GM12891 (cell line): ENCODE results near the gene MZT2B.
"Not testable (repeated sequence)": the region's sequence is repeated elsewhere in the genome, so short reads cannot be mapped to it uniquely, and the experiment has no call there.

ENCODE experiments used
- DNase-seq: peaks from one replicate; pipeline ENCODE4 v3.0.0; 2011; ENCODE audit warnings: low spot score; ENCODE audit not compliant: insufficient read length
- FAIRE-seq: peaks from 2 replicates; lab custom pipeline; 2011; peaks lifted over from hg19 to GRCh38; lab: Jason Lieb, UNC
- PAX5 ChIP-seq: IDR thresholded peaks from 2 replicates; pipeline ENCODE4 v1.6.1; 2011; ENCODE audit warnings: low read length, moderate library complexity, mild to moderate bottlenecking; ENCODE audit not compliant: insufficient read depth, severe bottlenecking
- POLR2A ChIP-seq: IDR thresholded peaks from 2 replicates; pipeline ENCODE4 v1.6.1; 2011; ENCODE audit warnings: low read depth, low read length, control low read depth
- POLR2AphosphoS5 ChIP-seq: IDR thresholded peaks from 2 replicates; pipeline ENCODE4 v1.6.1; 2011; ENCODE audit warnings: low read depth, low read length, control low read depth
- POU2F2 ChIP-seq: IDR thresholded peaks from 2 replicates; pipeline ENCODE4 v1.6.1; 2011; ENCODE audit warnings: low read depth, mild to moderate bottlenecking, control low read depth, low read length, moderate library complexity
- SPI1 ChIP-seq: IDR thresholded peaks from 2 replicates; pipeline ENCODE4 v1.6.1; 2011; ENCODE audit warnings: low read depth, low read length, control low read depth
- TAF1 ChIP-seq: IDR thresholded peaks from 2 replicates; pipeline ENCODE4 v1.6.1; 2011; ENCODE audit warnings: low read depth, low read length, control low read depth

MZT2B gene

GRCh38 chr2:130181325-130181879 lies 660 bp upstream of the MZT2B start, which contains the start of gene SMPD4:
TSS of gene SMPD4 (minus strand) at chr2:130181602. CDS start at chr2:130176592, 5,010 bp downstream.
- DNase-seq (peak; percentile 83), FAIRE-seq (peak; percentile 99)
- TF ChIP-seq PAX5 (peak; percentile 15), POU2F2 (no peak), TAF1 (peak; percentile 77)

GRCh38 chr2:130182826-130183511 lies 907 bp downstream of the MZT2B start:
- DNase-seq: not testable (repeated sequence)
- peak; percentile 66 for FAIRE-seq

GRCh38 chr2:130183512-130184373 lies 1.7 kb downstream of the MZT2B start:
- DNase-seq (no peak), FAIRE-seq (no peak)
- TF ChIP-seq POLR2AphosphoS5: no peak
- no peak for TF ChIP-seq PAX5
- no peak for TF ChIP-seq SPI1
- no peak for TF ChIP-seq TAF1
- no peak for TF ChIP-seq POLR2A
- TF ChIP-seq POU2F2: no peak

GRCh38 chr2:130185436-130185835 lies 3.4 kb downstream of the MZT2B start:
- DNase-seq (no peak), FAIRE-seq (no peak)
- no peak for TF ChIP-seq SPI1
- no peak for TF ChIP-seq POLR2AphosphoS5

- FAIRE-seq: no peak
- DNase-seq: no peak
- TF ChIP-seq POLR2A (no peak), TAF1 (no peak), POU2F2 (no peak)
These were observed 3.8 kb downstream of the MZT2B start for GRCh38 chr2:130185896-130186295.

GRCh38 chr2:130186391-130186790 lies 4.3 kb downstream of the MZT2B start:
- TF ChIP-seq POU2F2 (no peak), POLR2AphosphoS5 (no peak), POLR2A (no peak), SPI1 (no peak), PAX5 (no peak), TAF1 (no peak)
- no peak for FAIRE-seq
- DNase-seq: no peak

GRCh38 chr2:130187268-130187667 lies 5.2 kb downstream of the MZT2B start:
- TF ChIP-seq SPI1: no peak
- no peak for TF ChIP-seq POLR2A
- TF ChIP-seq POU2F2: no peak
- TF ChIP-seq PAX5: no peak
- no peak for TF ChIP-seq POLR2AphosphoS5
- DNase-seq: no peak
- peak; percentile 74 for FAIRE-seq

GRCh38 chr2:130187859-130188792 lies 6.1 kb downstream of the MZT2B start:
- DNase-seq: not testable (repeated sequence)
- FAIRE-seq: peak; percentile 70

GRCh38 chr2:130188958-130189357 lies 6.9 kb downstream of the MZT2B start:
- FAIRE-seq, DNase-seq: not testable (repeated sequence)

GRCh38 chr2:130190237-130190636 lies 8.2 kb downstream of the MZT2B start:
- FAIRE-seq (no peak), DNase-seq (no peak)
- TF ChIP-seq SPI1: no peak
- no peak for TF ChIP-seq POU2F2
- TF ChIP-seq PAX5: no peak
- TF ChIP-seq POLR2AphosphoS5: no peak
- no peak for TF ChIP-seq TAF1
- no peak for TF ChIP-seq POLR2A

- not testable (repeated sequence) for DNase-seq, FAIRE-seq
These were observed 9.3 kb downstream of the MZT2B start for GRCh38 chr2:130191319-130191718.

- peak; percentile 41 for FAIRE-seq
- not testable (repeated sequence) for DNase-seq
These were observed 10.4 kb downstream of the MZT2B start for GRCh38 chr2:130192451-130192850.

- not testable (repeated sequence) for FAIRE-seq, DNase-seq
These were observed 11.8 kb downstream of the MZT2B start for GRCh38 chr2:130193824-130194223.

GRCh38 chr2:130195089-130195635 lies 13.1 kb downstream of the MZT2B start:
- FAIRE-seq: peak; percentile 13

GRCh38 chr2:130196052-130196451 lies 14.0 kb downstream of the MZT2B start:
- not testable (repeated sequence) for DNase-seq, FAIRE-seq

More at GRCh38 chr2:130195089-130195635, 13.1 kb downstream of the MZT2B start:
- DNase-seq: not testable (repeated sequence)
